Superior temporal gyrus (tissue), 1 donor: ENCODE measurements around the gene MEOX1.
"Not testable (repeated sequence)": the region's sequence is repeated elsewhere in the genome, so short reads cannot be mapped to it uniquely, and the experiment has no call there.

ENCODE experiments used
- DNase-seq: peaks from one replicate; pipeline ENCODE4 v3.0.0-alpha.2; 2016; ENCODE audit errors: extremely low spot score

MEOX1 gene

GRCh38 chr17:43661699-43662412, at the start of gene MEOX1:
TSS of gene MEOX1 (minus strand) at chr17:43661922. CDS start at chr17:43661534, 388 bp downstream.
- no peak for DNase-seq

DNA sequence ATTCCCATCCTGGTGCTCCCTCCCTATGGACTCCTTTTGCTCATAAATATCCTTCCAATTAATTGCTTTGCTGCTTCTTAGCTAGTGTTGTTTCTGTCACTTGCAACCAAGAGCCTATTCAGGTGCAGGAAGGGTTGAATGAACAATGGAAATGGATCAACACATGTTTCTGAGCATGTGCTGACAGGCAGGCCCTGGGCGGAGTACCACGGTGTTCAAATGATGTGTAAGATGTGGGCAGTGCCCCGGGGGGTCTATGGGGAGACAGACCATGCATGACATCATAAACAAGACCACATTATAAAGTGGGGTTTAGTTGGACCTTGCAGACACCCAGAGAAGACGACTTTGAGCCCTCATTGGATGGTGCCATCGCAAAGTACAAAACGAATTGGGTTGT, 48.4 kb upstream of the MEOX1 start:
- DNase-seq = no peak

GRCh38 chr17:43709210-43709609, 47.5 kb upstream of the MEOX1 start:
- no peak for DNase-seq

DNA sequence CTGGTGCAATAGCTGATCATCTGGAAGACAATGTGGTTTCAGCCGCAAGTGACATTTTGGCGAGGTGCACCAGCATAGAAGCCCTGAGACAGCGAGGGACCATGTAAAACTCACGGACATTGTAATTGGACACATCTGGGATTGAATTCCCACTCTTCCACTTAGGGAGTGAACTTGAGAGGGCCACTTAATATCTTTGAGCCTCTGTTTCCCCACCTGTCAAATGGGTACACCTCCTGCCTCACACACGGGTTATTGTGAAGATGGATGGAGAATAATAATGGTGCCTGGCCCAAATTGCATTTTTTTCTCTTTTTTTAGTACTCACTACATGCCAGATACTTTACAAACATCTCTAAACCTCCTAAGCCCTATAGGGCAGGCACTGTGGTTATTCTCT, 45.5 kb upstream of the MEOX1 start:
- DNase-seq = no peak

DNA sequence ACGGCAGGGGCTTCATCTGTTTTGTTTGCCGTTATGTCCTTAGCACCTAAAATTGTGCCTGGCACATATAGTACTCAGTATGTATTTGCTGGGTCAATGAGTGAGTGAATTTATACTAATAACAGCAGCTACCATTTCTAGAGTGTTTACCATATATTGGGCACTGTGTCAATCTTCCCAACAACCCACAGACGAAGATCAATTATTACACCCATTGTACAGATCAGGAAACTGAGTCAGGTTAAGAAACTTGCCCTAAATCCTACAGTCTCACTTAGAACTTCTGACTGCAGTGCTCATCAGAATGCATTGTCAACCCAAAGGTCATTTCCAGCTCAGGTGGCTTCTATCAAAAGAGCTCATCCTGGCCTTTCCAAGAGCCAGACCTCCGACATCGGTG, 44.5 kb upstream of the MEOX1 start:
- no peak for DNase-seq

DNA sequence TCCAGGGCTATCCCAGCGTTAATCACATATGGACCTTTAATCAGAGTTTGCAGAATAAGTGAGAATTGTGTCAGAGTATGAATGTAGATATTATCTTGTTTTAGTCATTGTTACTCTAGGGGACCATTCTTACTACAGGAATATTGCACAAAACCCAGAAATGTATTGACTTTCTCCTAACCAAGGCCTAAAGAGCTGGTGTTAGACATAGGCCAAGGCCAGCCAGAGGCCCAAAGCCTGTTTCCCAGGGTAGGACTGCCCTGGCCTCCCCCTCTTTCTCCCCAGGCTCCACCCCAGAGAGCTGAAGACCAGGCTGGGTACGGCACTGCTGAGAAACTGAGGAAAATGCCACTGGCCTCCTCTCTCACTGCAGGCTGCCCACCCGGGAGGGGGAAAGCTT, 41.9 kb upstream of the MEOX1 start:
- DNase-seq = no peak

GRCh38 chr17:43702637-43703036, 40.9 kb upstream of the MEOX1 start:
- DNase-seq = no peak

GRCh38 chr17:43701318-43701743, 39.6 kb upstream of the MEOX1 start:
- no peak for DNase-seq

DNA sequence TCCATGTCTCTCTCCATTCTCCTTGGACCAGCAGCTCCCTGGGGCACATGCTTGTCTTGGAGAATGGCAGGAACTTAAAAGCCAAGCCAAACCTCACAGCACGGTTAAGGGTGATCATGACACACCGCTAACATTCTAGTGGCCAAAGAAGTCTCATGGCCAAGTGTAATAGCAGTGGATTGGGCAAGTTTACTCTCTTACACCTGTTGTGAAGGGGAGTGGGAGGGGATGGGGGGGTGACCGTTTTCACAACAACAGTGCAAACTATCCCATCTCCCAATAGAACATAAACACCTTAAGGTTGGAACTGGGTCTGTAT, 37.7 kb upstream of the MEOX1 start:
- no peak for DNase-seq

DNA sequence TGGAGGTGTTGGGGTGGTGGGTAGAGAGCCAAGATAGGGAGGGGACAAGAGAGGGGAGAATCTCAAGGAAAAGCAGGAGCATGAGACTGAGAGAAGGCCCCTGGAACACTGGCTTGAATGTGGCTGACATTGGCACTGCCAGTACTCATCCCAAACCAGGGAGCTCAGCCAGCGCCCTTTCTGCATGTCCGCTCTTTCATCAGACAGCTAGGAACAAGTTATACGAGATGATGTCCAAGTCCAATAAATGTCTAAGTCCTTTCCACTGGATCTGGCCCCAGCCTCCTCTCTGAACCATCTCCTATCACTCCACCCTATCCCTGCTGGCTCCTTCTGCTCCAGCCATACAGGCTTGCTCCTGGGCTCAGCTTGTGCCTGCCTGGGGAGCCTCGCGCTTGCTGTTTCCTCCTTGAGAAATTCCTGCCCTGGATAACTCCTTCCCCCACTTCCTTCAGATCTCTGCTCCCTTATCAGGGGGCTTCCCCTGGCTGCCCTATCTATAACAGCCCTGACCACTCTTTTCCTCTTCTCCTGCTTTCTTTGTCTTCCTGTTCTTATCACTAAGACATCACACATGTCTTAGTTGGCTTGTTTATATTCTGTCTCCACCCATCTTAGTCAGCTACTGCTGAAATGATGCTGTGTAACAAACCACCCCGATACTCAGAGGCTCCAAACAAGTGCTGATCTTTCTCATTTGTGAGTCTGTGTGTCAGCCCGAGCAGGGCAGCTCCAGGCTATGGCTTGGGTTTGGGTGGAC, 37.1 kb upstream of the MEOX1 start:
- no peak for DNase-seq

DNA sequence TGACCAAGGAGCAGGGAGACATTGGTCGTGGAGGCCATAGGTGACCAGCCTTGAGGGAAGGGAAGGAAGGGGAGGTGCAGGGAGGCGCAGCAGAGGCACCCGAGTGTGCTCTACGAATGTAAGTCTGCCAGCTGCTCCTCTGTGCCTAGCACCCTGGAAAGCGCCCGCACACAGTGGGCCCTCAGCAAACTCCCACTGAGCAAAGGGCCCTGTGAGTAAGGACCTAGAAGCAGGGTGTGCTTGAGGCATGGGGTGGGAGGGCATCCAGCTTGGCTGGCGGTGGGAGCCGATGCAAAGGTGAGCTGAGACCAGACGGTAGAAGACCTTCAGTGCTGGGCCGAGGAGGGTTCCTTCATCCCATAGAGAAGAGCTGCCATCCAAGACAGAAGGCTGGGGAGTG, 36.2 kb upstream of the MEOX1 start:
- no peak for DNase-seq

- no peak for DNase-seq
Measured at GRCh38 chr17:43696891-43697290, 35.2 kb upstream of the MEOX1 start.

DNA sequence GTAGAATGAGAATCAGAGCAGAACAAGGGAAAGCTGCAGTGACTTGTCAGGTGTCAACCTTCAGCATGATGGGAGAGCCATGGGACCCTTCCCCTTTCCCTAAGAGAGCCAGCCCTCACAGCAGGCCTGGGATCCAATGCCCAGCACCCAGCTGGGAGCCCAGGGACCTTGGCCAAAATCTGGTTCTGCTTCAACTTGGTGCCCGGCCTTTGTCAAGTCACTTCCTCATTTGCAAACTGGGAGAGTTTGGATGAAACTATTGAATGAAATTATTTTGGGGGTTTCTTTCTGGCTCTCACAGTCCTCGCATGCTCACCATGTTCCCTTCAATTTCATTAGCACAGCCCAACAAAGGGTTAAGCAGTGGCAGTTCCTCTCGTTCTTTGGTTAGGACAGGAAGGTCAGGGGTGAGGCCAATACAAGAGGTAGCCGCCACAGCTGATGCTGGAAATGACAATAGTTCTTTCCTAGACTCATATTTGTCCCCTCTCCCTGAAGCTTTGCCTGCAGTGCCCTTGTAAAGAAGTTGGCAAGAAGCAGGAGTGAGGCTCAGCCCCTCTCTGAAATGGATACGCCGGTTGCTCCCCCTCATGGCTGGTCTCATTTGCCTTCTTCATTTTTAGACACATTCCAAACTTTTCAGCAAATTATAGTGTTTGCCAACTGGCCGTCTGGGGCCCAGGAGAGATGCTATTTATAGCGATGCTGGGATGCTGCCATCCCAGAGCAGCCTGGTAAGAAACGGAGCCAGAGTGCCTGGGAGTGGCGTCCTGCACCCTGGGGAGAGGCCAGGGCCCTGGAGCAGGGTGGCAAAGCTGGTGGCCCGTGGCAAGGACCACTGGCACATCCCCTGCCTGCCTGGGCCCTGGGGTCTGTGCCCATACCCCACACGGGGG, 34.5 kb upstream of the MEOX1 start:
- DNase-seq = peak; percentile 40

DNA sequence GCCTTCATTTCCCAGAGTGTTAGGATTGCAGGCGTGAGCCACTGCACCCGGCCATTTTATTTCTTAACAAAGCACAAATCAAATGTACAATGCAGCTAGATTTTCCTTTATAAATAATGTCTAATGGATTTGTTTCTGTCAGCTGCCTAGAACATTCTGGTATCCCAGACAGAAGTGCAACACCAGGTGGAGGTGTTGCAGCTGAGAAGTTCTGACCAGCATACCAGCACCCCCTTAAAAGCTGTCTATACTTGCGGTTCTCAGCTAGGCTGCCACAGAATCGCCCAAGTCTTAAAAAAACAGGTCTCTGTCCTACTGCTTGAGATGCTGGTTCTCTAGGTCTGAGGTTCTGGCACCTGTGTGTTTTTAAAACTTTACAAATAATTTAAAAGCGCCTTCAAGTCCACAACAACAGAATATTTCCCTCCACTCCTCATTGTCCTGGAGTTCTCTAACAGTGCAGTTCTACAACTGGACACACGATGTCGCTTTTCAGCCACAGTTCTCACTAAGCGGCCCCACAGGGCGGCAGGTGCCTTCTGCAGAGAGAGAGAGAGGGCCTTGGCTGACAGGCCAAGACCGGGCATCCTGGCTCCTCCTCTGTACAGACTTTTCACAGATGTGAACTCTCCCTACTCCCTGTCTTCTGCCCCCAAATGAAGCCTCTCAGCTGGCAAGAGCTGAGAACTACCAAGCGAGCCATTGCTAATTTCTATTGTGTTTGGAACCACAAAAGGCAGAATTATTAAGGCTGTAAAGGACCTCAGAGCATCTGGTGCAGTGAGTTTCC, 32.6 kb upstream of the MEOX1 start:
- peak; percentile 93 for DNase-seq

DNA sequence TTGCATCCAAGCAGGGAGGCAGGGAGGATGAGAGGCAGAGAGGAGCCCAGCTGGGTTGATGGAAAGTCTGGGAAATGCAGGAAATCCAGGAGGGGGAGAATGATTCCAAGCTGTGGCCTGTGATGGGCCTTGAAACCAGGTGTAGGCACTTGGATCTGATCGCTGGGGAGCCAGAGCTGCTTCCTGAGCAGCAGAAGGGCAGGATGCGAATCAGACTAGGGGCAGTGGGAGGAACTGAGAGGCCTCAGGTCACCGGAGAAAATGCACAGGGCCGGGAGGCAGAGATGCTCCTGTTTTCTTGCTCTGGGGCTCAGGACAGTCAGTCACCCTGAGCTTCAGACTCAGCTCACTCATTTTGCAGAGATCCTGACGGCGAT, 29.6 kb upstream of the MEOX1 start:
- no peak for DNase-seq

DNA sequence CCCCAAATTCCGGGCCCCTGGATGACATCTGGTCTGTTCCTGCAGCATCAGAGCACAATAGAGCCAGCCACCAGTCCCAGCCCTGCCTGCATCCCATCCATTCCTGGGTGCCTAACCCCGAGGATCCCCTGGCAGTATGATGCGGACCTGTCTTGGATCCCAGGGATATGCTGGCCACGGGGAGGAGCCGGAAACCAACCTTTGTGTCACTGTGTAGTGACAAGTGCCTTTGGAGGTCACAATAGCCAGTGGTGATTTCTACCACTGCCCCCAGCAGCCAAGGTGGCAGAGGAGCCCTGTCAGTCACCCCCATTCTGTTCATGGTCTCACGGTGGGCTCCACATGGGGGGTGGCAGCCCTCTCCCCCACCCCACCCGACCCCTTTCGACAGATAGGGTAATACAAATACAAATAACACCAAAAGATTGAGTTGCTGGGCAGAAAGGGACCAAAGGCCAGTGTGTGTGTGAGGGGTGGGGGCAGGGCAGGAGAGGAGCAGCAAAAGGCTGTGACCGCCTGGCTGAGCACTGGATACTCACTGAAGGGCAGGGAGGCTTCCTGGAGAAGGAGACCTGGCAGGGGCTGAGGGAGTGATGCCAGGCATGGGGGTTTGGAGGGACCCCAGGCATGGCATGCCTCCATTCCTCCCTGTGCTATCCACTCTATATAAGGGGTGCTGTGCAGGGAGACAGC, 29.0 kb upstream of the MEOX1 start:
- DNase-seq = no peak

- no peak for DNase-seq
Measured at GRCh38 chr17:43689814-43690213, 28.1 kb upstream of the MEOX1 start.

- DNase-seq = no peak
Measured at GRCh38 chr17:43689131-43689530, 27.4 kb upstream of the MEOX1 start.

- DNase-seq = not testable (repeated sequence)
Measured at GRCh38 chr17:43686957-43687356, 25.2 kb upstream of the MEOX1 start.

- DNase-seq = no peak
Measured at GRCh38 chr17:43683928-43684653, 22.4 kb upstream of the MEOX1 start.
